HepG2 (cell line): Measurements from ENCODE around the gene TMCO4. TPM values are rescaled to one million over a fixed set of nuclear protein-coding genes. Genes with fewer than 3 reads are reported as not detected.

Experiments used
- ATAC-seq: fragments of 200-7000 bp; cut with Tn5 transposase; 3 replicates; pipeline ENCODE4 v1.9.1; 2020; ENCODE audit warnings: mild to moderate bottlenecking, moderate library complexity
- BruUV-seq: library from RNA; stranded (reverse); fragments of 400-500 nt; replicated peaks from 2 replicates; lab custom pipeline; 2021; lab: Mats Ljungman, UMichigan
- CTCF ChIA-PET: fragments of 300-600 bp; formaldehyde crosslinking; extraction: SDS; loops from one replicate; lab custom pipeline; 2021; ENCODE audit warnings: low total read pairs, inconsistent platforms, low intra/inter-chr PET ratio; lab: Yijun Ruan, JAX
- POLR2A ChIA-PET: fragments of 350-600 bp; sonication (Branson Sonifier 250); formaldehyde crosslinking; loops from one replicate; lab custom pipeline; 2020; ENCODE audit warnings: antibody characterized with exemption, inconsistent platforms; lab: Yijun Ruan, JAX
- DNase-seq: peaks from one replicate; pipeline ENCODE4 v3.0.0-alpha.2; 2015; ENCODE audit warnings: low spot score
- FAIRE-seq: peaks from 3 replicates; lab custom pipeline; 2011; peaks lifted over from hg19 to GRCh38; lab: Jason Lieb, UNC
- H2AFZ ChIP-seq: one replicate; pipeline ENCODE4 v1.6.1; 2011; ENCODE audit warnings: low read length, inconsistent platforms
- H3K27ac ChIP-seq: fragments of 300-600 bp; 3 replicates; pipeline ENCODE4 v1.8.0; 2011; ENCODE audit warnings: mixed run types, mild to moderate bottlenecking, mixed read lengths, low read length, inconsistent platforms; ENCODE audit not compliant: insufficient read depth; ENCODE audit errors: extremely low read length
- H3K27me3 ChIP-seq, 2 experiments: fragments of 200-600 bp in 1 of 2; 2 replicates in 1 of 2; 3 replicates in 1 of 2; pipeline versions ENCODE4 v1.6.0 to v1.8.0; 2011; ENCODE audit warnings: low read length in 2 of 2, mild to moderate bottlenecking in 2 of 2, moderate library complexity in 2 of 2, inconsistent platforms in 1 of 2; ENCODE audit not compliant: insufficient read depth in 2 of 2, control insufficient read depth in 1 of 2
- H3K36me3 ChIP-seq, 2 experiments: fragments of 200-600 bp in 1 of 2; replicated peaks in 1 of 2; 2 replicates in 1 of 2; 3 replicates in 1 of 2; pipeline versions ENCODE4 v1.5.1 to v1.8.0; 2011; ENCODE audit warnings: low read length in 2 of 2, inconsistent platforms in 1 of 2; ENCODE audit not compliant: insufficient read depth in 2 of 2, control insufficient read depth in 1 of 2
- H3K4me1 ChIP-seq: 2 replicates; pipeline ENCODE4 v1.5.1; 2012; ENCODE audit warnings: low read length, inconsistent platforms; ENCODE audit not compliant: insufficient read depth
- H3K4me2 ChIP-seq: 2 replicates; pipeline ENCODE4 v1.6.0; 2011; ENCODE audit warnings: low read depth, low read length, inconsistent platforms
- H3K4me3 ChIP-seq, 3 experiments: fragments of 200-600 bp in 1 of 3; sonication (generic), shearing (Covaris generic) in 1 of 3; replicated peaks in 1 of 3; 2 replicates each; pipeline ENCODE4 v1.5.1; 2011 to 2016; ENCODE audit warnings: low read length in 3 of 3, inconsistent platforms in 2 of 3, low read depth in 2 of 3, mild to moderate bottlenecking in 2 of 3, control low read depth in 1 of 3, mixed read lengths in 1 of 3; ENCODE audit not compliant: insufficient read depth in 1 of 3
- H3K79me2 ChIP-seq: one replicate; pipeline ENCODE4 v1.6.1; 2011; ENCODE audit warnings: low read length, inconsistent platforms; ENCODE audit not compliant: insufficient read depth
- H3K9ac ChIP-seq: 2 replicates; pipeline ENCODE4 v1.6.0; 2011; ENCODE audit warnings: mild to moderate bottlenecking, low read depth, low read length, inconsistent platforms; ENCODE audit not compliant: insufficient read depth
- H3K9me3 ChIP-seq: 2 replicates; pipeline ENCODE4 v1.5.1; 2012; ENCODE audit warnings: mild to moderate bottlenecking, low read length
- H4K20me1 ChIP-seq: 2 replicates; pipeline ENCODE4 v1.6.0; 2011; ENCODE audit warnings: inconsistent platforms, mild to moderate bottlenecking, low read length, moderate library complexity; ENCODE audit not compliant: insufficient read depth
- DNMT3B ChIP-seq: conservative IDR thresholded peaks from 2 replicates; pipeline ENCODE4 v1.6.1; 2016; ENCODE audit warnings: missing biosample characterization, control low read depth
- GABPA ChIP-seq, 2 experiments: IDR thresholded peaks; 2 replicates each; pipeline ENCODE4 v1.6.1; 2011 to 2016; ENCODE audit warnings: low read depth in 2 of 2, low read length in 1 of 2, missing biosample characterization in 1 of 2, missing genetic modification characterization in 1 of 2
- GPN1 ChIP-seq: sonication (generic); formaldehyde crosslinking; IDR thresholded peaks from 2 replicates; pipeline ENCODE4 v1.5.1; 2020; ENCODE audit warnings: missing genetic modification reagents, borderline replicate concordance
- HNRNPUL1 ChIP-seq: fragments of 200-400 bp; formaldehyde crosslinking; IDR thresholded peaks from 2 replicates; pipeline ENCODE4 v1.6.1; 2017; ENCODE audit warnings: low read depth, mild to moderate bottlenecking, low read length, moderate library complexity
- JUN ChIP-seq: sonication (generic); formaldehyde crosslinking; IDR thresholded peaks from 2 replicates; pipeline ENCODE4 v1.4.0; 2020; ENCODE audit warnings: mild to moderate bottlenecking, missing genetic modification reagents
- KMT2A ChIP-seq: sonication (generic); formaldehyde crosslinking; IDR thresholded peaks from 2 replicates; pipeline ENCODE4 v1.4.0; 2020; ENCODE audit warnings: missing genetic modification reagents
- LCORL ChIP-seq, 2 experiments: fragments of 450-650 bp in 1 of 2; sonication (generic) in 1 of 2; formaldehyde crosslinking in 1 of 2; IDR thresholded peaks; 2 replicates each; pipeline versions ENCODE4 v1.5.0 to v1.6.1; 2017 to 2020; ENCODE audit warnings: antibody characterized with exemption in 1 of 2, missing genetic modification reagents in 1 of 2
- NCOA1 ChIP-seq: sonication (generic); formaldehyde crosslinking; IDR thresholded peaks from 2 replicates; pipeline ENCODE4 v1.9.0; 2021; ENCODE audit warnings: missing genetic modification reagents
- NFRKB ChIP-seq: fragments of 450-650 bp; IDR thresholded peaks from 2 replicates; pipeline ENCODE4 v1.6.1; 2017
- RAD51 ChIP-seq: fragments of 450-650 bp; IDR thresholded peaks from 2 replicates; pipeline ENCODE4 v1.6.1; 2016; ENCODE audit warnings: borderline replicate concordance
- SATB2 ChIP-seq: sonication (generic); formaldehyde crosslinking; IDR thresholded peaks from 2 replicates; pipeline ENCODE4 v1.5.0; 2020; ENCODE audit warnings: missing genetic modification reagents
- SMAD1 ChIP-seq: sonication (generic); formaldehyde crosslinking; IDR thresholded peaks from 2 replicates; pipeline ENCODE4 v1.4.0; 2020; ENCODE audit warnings: missing genetic modification reagents, low read depth, mild to moderate bottlenecking, borderline replicate concordance
- TAF15 ChIP-seq: fragments of 200-400 bp; formaldehyde crosslinking; IDR thresholded peaks from one replicate; pipeline ENCODE4 v1.6.1; 2018; ENCODE audit warnings: mild to moderate bottlenecking, low read depth, low read length; ENCODE audit not compliant: poor library complexity, severe bottlenecking
- TBX2 ChIP-seq: sonication (generic); formaldehyde crosslinking; IDR thresholded peaks from 2 replicates; pipeline ENCODE4 v1.5.0; 2020; ENCODE audit warnings: missing genetic modification reagents, mild to moderate bottlenecking, borderline replicate concordance
- THYN1 ChIP-seq: sonication (generic); formaldehyde crosslinking; IDR thresholded peaks from 2 replicates; pipeline ENCODE4 v1.8.1; 2023; ENCODE audit warnings: low read depth, mild to moderate bottlenecking, moderate library complexity, missing genetic modification reagents, borderline replicate concordance
- ZBTB38 ChIP-seq: sonication (generic); formaldehyde crosslinking; IDR thresholded peaks from 2 replicates; pipeline ENCODE4 v1.5.1; 2020; ENCODE audit warnings: mild to moderate bottlenecking, missing genetic modification reagents
- ZNF543 ChIP-seq: sonication (generic); formaldehyde crosslinking; IDR thresholded peaks from 2 replicates; pipeline ENCODE4 v1.4.0; 2020; ENCODE audit warnings: mild to moderate bottlenecking, missing genetic modification reagents
- ZNF562 ChIP-seq: sonication (generic); formaldehyde crosslinking; IDR thresholded peaks from 2 replicates; pipeline ENCODE4 v1.8.0; 2022; ENCODE audit warnings: missing genetic modification reagents, borderline replicate concordance
- ZNF672 ChIP-seq: sonication (generic); formaldehyde crosslinking; IDR thresholded peaks from 2 replicates; pipeline ENCODE4 v1.8.1; 2022; ENCODE audit warnings: missing genetic modification reagents
- ZNF775 ChIP-seq: sonication (generic); formaldehyde crosslinking; IDR thresholded peaks from 2 replicates; pipeline ENCODE4 v1.4.0; 2020; ENCODE audit warnings: missing genetic modification reagents, mild to moderate bottlenecking, moderate library complexity, borderline replicate concordance
- WGBS: methylation state at CpG from one replicate; pipeline ENCODE4 v1.1.6; 2017; ENCODE audit warnings: low lambda C conversion rate; 5-methylcytosine and 5-hydroxymethylcytosine counted together
- in situ Hi-C: cut with HindIII; loops from 2 replicates; pipeline ENCODE4 v1.10.0; 2017; ENCODE audit warnings: low pct_unique_long_range_greater_than_20kb; ENCODE audit not compliant: extremely low pct_ligation_motif_present
- intact Hi-C: fragments of 100-400 bp; cut with micrococcal nuclease; formaldehyde crosslinking; loops from one replicate; pipeline ENCODE4 v1.10.0; 2022; ENCODE audit not compliant: unreplicated experiment
- polyA plus RNA-seq, 8 experiments: library from polyadenylated mRNA; depleted of rRNA in 3 of 8; stranded (reverse) in 7 of 8; unstranded in 1 of 8; fragments of >200 nt; fragmentation: Illumina TruSeq in 4 of 8; extraction: Trizol in 4 of 8; gene quantifications; 2 replicates each; pipeline versions ENCODE4 v1.2.1 to v1.2.3, GENCODE V29; 2011 to 2016; ENCODE audit warnings: low read depth in 4 of 8, missing spikeins in 1 of 8, mixed read lengths in 1 of 8; ENCODE audit not compliant: insufficient read depth in 1 of 8
- total RNA-seq, 5 experiments: library from RNA; depleted of rRNA; stranded (reverse); fragments of >200 nt; fragmentation: Illumina TruSeq; extraction: Trizol; gene quantifications; 2 replicates each; pipeline ENCODE4 v1.2.3, GENCODE V29; 2016; ENCODE audit warnings: low read depth in 1 of 5
- TF ChIP-seq, protein P1 (sequence below): sonication (generic); formaldehyde crosslinking; IDR thresholded peaks from 2 replicates; pipeline ENCODE4 v1.4.0; 2020; ENCODE audit warnings: missing genetic modification reagents, borderline replicate concordance
- TF ChIP-seq, protein P2 (sequence below): sonication (generic); formaldehyde crosslinking; IDR thresholded peaks from 2 replicates; pipeline ENCODE4 v1.5.0; 2020; ENCODE audit warnings: mild to moderate bottlenecking, missing genetic modification reagents, borderline replicate concordance

TMCO4 gene
- total and polyA plus RNA-seq, 2 of the 13 experiments (the other 11 are each of a cell fraction or from before 2014, with no cell fraction given) = 2.1 to 4.1 TPM

DNA sequence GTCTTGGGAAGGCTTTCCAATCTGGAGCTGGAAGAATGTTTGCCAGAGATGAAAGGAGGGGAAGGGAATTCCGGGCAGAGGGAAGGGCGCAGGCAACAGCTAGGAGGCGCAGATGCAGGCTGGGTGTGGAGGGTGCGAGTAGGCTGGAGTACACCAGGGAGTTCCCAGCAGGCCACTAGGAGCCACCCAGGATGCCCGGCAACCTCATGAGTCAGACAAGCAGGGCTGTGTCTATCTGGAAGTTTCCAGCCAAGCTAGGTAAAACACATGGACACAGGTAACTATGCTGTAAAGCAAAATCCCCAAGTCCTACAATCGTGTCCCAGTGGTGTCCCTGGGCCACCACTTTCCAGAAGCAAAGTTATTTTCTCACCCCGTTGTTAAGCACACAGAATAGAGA lies 156.6 kb downstream of the TMCO4 start:
- FAIRE-seq (no peak), DNase-seq (peak; percentile 41), ATAC-seq (peak; percentile 35)
- no peaks in the 10 kb centered on the region for H3K36me3 ChIP-seq
- BruUV-seq = no TSS peak
- POLR2A ChIA-PET = interaction anchor here (0.9 kb wide), 2 partner anchors 46 to 234 kb away, joined by 3 to 4 read pairs; a partner anchor contains a TSS
- H3K79me2 ChIP-seq = no peaks in the 10 kb centered on the region
- CTCF ChIA-PET = no interaction called here
- H3K4me2 ChIP-seq = peak overlapping the region; percentile 95
- H3K9ac ChIP-seq = no peak overlapping the region
- H2AFZ ChIP-seq = no peak overlapping the region
- no peaks in the 10 kb centered on the region for H3K9me3 ChIP-seq
- peaks cover 57% of the 10 kb centered on the region for H3K4me1 ChIP-seq
- H3K27ac ChIP-seq = no peak overlapping the region
- H3K4me3 ChIP-seq = peak overlapping the region; percentile 62 to 83 (median 65); a peak in 5 of 6 replicates
- peaks cover 2 to 21% of the 10 kb centered on the region in 2 experiments; a peak in 3 of 5 replicates for H3K27me3 ChIP-seq
- 3% methylated on average over 6 of the region's 7 CpGs for WGBS
- in situ Hi-C loops = no loop called here
- H4K20me1 ChIP-seq = no peaks in the 10 kb centered on the region
- intact Hi-C loops = loop anchor here (5.0 kb wide), 1 partner anchor 46 kb away; a partner anchor contains a TSS
- 0 out of 2 replicates have a peak, but pooled peaks have one; percentile 31 for TF ChIP-seq ZNF543 (CRISPR knock-in tag)
- TF ChIP-seq GPN1 (CRISPR knock-in tag) = no peak
- no peak for TF ChIP-seq ZBTB38 (CRISPR knock-in tag)
- TF ChIP-seq, protein P1, sequence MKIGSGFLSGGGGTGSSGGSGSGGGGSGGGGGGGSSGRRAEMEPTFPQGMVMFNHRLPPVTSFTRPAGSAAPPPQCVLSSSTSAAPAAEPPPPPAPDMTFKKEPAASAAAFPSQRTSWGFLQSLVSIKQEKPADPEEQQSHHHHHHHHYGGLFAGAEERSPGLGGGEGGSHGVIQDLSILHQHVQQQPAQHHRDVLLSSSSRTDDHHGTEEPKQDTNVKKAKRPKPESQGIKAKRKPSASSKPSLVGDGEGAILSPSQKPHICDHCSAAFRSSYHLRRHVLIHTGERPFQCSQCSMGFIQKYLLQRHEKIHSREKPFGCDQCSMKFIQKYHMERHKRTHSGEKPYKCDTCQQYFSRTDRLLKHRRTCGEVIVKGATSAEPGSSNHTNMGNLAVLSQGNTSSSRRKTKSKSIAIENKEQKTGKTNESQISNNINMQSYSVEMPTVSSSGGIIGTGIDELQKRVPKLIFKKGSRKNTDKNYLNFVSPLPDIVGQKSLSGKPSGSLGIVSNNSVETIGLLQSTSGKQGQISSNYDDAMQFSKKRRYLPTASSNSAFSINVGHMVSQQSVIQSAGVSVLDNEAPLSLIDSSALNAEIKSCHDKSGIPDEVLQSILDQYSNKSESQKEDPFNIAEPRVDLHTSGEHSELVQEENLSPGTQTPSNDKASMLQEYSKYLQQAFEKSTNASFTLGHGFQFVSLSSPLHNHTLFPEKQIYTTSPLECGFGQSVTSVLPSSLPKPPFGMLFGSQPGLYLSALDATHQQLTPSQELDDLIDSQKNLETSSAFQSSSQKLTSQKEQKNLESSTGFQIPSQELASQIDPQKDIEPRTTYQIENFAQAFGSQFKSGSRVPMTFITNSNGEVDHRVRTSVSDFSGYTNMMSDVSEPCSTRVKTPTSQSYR (CRISPR knock-in tag) = no peak
- TF ChIP-seq HNRNPUL1 = no peak
- TF ChIP-seq TAF15 = no peak
- TF ChIP-seq GABPA (IDR thresholded peaks at IDR 0.05; ENCODE audit: low read depth, low read length) = no peak
- TF ChIP-seq GABPA (CRISPR knock-in tag; IDR thresholded peaks at IDR 0.05; ENCODE audit: low read depth) = no peak
- TF ChIP-seq DNMT3B = no peak
- no peak for TF ChIP-seq LCORL (IDR thresholded peaks at IDR 0.05)
- TF ChIP-seq LCORL (CRISPR knock-in tag; IDR thresholded peaks at IDR 0.05) = no peak
- no peak for TF ChIP-seq KMT2A
- no peak for TF ChIP-seq SMAD1 (CRISPR knock-in tag)
- no peak for TF ChIP-seq SATB2 (CRISPR knock-in tag)
- TF ChIP-seq NCOA1 (CRISPR knock-in tag) = no peak
- TF ChIP-seq ZNF672 = no peak
- TF ChIP-seq THYN1 (CRISPR knock-in tag) = no peak
- TF ChIP-seq TBX2 (CRISPR knock-in tag) = peak; percentile 22; the same call in 1 of the 2 replicates
- TF ChIP-seq, protein P2, sequence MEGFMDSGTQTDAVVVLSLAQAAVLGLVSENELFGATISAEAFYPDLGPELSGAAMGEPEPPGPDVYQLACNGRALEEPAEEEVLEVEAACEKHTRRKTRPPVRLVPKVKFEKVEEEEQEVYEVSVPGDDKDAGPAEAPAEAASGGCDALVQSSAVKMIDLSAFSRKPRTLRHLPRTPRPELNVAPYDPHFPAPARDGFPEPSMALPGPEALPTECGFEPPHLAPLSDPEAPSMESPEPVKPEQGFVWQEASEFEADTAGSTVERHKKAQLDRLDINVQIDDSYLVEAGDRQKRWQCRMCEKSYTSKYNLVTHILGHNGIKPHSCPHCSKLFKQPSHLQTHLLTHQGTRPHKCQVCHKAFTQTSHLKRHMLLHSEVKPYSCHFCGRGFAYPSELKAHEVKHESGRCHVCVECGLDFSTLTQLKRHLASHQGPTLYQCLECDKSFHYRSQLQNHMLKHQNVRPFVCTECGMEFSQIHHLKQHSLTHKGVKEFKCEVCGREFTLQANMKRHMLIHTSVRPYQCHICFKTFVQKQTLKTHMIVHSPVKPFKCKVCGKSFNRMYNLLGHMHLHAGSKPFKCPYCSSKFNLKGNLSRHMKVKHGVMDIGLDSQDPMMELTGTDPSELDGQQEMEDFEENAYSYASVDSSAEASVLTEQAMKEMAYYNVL (CRISPR knock-in tag) = no peak
- no peak for TF ChIP-seq NFRKB
- no peak for TF ChIP-seq ZNF562 (CRISPR knock-in tag)
- TF ChIP-seq RAD51 = no peak
- TF ChIP-seq JUN = no peak
- no peak for TF ChIP-seq ZNF775 (CRISPR knock-in tag)
